GM18520 (cell line): Measurements from ENCODE around the gene FOXC1.

ENCODE experiments used
- ATAC-seq: cut with Tn5 transposase; IDR thresholded peaks from one replicate; pipeline ENCODE4 v1.9.1; 2021; ENCODE audit not compliant: unreplicated experiment

FOXC1 gene

DNA sequence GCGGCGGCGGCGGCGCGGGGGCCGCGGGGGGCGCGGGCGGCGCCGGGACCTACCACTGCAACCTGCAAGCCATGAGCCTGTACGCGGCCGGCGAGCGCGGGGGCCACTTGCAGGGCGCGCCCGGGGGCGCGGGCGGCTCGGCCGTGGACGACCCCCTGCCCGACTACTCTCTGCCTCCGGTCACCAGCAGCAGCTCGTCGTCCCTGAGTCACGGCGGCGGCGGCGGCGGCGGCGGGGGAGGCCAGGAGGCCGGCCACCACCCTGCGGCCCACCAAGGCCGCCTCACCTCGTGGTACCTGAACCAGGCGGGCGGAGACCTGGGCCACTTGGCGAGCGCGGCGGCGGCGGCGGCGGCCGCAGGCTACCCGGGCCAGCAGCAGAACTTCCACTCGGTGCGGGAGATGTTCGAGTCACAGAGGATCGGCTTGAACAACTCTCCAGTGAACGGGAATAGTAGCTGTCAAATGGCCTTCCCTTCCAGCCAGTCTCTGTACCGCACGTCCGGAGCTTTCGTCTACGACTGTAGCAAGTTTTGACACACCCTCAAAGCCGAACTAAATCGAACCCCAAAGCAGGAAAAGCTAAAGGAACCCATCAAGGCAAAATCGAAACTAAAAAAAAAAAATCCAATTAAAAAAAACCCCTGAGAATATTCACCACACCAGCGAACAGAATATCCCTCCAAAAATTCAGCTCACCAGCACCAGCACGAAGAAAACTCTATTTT, 2.0 kb downstream of the FOXC1 start:
- no peak for ATAC-seq

DNA sequence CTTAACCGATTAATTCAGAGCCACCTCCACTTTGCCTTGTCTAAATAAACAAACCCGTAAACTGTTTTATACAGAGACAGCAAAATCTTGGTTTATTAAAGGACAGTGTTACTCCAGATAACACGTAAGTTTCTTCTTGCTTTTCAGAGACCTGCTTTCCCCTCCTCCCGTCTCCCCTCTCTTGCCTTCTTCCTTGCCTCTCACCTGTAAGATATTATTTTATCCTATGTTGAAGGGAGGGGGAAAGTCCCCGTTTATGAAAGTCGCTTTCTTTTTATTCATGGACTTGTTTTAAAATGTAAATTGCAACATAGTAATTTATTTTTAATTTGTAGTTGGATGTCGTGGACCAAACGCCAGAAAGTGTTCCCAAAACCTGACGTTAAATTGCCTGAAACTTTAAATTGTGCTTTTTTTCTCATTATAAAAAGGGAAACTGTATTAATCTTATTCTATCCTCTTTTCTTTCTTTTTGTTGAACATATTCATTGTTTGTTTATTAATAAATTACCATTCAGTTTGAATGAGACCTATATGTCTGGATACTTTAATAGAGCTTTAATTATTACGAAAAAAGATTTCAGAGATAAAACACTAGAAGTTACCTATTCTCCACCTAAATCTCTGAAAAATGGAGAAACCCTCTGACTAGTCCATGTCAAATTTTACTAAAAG, 2.7 kb downstream of the FOXC1 start:
- ATAC-seq: no peak

DNA sequence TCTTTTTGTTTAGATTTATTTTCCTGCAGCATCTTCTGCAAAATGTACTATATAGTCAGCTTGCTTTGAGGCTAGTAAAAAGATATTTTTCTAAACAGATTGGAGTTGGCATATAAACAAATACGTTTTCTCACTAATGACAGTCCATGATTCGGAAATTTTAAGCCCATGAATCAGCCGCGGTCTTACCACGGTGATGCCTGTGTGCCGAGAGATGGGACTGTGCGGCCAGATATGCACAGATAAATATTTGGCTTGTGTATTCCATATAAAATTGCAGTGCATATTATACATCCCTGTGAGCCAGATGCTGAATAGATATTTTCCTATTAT, 3.2 kb downstream of the FOXC1 start:
- no peak for ATAC-seq

DNA sequence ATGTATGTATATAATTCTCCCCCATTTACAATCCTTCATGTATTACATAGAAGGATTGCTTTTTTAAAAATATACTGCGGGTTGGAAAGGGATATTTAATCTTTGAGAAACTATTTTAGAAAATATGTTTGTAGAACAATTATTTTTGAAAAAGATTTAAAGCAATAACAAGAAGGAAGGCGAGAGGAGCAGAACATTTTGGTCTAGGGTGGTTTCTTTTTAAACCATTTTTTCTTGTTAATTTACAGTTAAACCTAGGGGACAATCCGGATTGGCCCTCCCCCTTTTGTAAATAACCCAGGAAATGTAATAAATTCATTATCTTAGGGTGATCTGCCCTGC, 3.6 kb downstream of the FOXC1 start:
- no peak for ATAC-seq

DNA sequence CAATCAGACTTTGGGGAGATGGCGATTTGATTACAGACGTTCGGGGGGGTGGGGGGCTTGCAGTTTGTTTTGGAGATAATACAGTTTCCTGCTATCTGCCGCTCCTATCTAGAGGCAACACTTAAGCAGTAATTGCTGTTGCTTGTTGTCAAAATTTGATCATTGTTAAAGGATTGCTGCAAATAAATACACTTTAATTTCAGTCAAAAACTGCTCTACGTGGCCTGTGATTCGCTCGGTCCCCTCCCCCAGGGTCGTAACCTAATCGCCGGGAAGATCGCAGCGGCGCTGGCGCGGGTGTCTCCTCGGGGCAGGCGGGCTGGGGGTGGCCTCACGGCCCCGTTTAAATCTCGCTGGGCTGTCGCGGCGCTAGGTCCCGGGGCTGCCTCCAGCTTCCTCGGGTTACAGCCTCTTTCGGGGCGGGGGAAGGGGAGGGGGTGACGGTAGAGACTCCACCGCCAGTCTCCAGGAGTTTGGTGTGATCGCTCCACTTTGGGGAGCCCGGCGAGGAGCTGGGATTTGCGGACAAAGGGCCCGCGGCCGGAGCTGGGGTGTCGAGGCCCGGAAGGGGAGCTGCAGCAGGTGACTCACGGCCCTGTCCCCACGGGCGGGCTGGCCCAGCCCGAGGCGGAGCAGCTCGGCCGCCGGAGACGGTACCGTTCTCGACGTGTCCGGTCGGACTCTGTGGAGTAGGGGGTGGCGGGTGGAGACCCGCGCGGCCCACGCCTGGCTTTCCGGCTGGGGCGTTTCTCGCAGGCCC, 4.2 kb downstream of the FOXC1 start:
- no peak for ATAC-seq

DNA sequence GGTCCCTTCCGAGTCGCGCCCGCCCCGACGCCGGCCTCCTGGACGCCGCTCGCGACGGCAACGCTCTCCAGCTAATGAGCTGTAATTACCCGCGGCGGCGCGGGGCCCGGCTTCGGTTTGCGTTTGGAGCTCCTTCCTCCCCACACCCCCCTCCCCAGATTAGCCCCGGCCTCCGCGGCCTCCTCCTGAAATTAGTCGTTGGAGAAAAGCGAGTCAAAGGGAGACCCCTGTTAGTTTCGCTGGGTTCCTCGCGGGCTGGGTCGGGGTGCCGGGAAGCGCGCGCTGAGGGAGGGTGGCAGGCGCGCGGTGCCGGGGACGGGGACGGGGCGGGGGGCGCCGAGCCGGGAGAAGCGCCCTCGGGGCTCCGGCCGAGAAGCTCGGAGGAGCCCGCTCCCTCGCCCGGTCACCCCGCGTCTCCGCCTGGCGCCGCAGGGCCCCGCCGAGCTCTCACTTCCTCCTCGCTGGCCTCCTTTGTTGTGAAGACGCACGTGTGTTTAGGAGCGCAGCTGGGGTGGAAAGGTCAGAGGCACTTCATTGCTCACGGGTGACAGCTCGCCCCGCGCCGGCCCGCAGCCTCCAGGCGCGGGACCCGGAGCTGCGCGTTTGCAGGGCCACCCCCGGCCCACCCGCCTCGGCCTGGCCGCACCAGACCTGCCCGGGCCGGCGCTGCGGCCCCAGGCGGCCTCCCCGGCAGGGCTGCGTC, 4.9 kb downstream of the FOXC1 start:
- no peak for ATAC-seq

DNA sequence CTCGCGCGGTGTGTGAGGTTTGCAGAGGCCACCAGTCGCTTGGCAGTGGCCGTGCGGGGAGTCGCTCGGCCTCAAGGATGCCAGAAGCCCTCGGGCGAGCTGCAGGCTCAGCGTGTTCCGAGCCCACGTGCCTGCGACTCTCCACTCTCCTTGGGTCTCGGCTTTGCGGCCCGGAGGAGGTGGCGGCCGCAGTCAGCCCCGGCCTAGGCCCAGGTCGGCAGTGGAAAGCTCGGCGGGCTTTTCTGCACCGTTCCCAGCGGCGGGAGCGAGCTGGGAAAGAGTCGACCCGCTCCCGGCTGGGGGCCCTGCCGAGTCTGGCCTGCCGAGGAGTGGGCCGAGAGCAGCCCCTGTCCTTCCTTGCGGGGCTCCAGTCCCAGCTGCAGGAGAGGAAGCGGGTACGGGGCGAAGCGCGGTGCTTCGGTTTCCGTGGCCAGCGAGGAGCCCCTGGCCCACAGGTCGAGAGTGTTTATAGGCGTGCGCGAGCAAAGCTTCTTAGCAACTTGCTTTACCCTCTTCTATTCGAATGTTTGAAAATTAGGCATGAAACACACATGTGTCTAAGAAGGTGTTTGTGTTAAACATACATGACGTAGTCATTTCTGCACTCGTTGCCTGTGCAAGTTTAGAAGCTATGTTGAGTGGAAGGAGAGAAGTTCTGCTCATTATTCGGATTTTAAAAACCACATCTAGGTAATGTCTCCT, 5.6 kb downstream of the FOXC1 start:
- no peak for ATAC-seq

DNA sequence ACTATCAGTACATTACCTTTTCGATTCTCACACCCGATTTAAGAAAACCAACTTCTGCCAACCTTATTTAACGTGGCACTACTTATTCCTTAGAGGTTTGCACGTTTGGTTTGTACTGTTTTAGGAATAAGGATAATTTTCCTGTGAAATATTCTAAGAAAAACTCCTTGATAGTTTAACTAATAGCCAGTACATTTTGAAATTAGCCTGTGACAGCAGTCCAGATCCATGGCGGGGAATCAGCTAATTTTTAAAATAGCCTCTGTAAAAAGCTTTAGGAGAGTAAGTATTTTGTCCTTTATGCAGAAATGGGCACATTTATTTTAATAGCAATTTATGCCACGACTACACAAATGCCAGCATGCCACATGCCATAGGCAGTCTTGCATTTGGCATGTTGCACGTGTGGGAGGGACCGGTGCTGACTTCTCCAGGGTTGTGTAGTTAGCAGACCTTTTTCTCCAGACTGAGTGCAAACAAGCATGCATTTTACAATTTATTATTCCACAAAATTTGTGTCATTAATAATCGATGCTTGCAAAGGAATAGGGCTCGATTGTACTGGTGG, 6.2 kb downstream of the FOXC1 start:
- ATAC-seq: no peak

DNA sequence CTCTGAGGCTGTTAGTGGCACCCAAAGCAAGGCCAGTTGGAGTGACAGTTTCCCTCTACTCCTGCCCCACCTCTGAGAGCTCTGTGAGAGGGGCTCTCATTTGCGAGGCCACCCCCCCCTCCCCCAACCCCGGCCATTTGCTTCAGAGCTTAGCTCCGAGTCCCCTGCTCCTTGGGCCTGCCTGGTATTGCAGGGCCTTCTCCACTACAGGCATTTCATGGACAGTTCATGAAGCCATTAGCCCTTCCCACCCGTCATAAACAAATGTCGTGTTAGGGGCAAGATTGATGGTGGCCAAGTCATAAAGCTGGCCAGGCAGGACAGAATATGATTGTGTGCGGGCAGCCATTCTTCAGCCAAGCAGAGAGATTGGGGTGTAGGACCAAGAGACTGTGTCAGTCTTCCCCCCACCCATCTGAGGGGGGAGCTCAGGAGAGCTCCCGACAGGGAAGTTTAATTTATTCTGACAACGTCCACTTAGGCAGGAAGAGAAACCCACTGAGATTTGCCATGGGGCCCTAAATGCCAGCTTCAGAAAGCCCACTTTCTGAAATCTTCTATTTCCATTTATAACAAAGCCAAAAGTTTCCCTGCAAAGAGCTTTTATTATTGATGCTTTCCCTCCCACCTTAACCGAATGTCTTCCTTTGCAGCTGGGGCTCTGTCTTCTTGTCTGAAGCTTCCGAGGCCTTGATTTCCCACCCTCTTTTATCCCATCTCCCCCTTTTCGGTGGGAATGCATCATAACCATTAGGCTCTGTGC, 7.2 kb downstream of the FOXC1 start:
- no peak for ATAC-seq

DNA sequence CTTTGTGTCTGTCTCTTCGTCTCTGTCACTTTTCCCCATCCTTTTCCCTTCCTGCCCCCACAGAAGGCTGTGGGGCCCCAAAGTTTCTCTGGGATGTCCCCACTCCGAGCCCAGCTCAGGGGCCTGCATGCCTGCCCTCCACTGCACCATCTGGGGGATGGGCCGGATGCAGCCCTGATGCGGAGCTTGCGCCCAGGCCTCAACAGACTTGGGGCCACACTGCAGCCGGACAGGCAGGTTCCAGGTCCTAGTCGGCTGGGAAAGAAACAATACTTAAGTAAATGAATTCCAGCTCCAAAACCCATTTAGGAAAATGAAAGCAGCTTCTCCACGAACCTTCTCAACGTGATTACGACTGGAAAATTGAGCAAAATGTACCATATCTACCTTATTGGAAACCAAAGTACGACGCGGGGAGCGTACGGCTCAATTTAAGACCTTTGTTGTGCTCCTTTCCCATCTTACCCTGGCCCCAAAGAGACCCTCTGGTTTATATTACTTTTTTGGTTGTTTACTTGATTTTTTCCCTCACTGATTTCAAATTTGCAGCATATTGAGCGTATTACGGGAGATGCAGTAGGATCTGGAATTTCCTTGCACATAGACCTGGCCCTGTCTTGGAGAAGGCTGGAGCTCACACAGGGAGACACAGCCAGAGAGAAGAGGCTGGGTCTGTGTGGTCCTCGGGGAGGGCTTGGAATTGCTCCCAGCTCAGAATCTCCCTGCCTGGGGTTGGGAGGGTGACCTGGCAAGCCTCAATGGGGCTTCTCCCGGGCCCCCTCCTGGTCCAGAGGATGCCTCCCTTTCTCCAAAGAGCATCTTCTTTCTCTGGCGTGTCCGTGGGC, 8.0 kb downstream of the FOXC1 start:
- ATAC-seq: no peak

DNA sequence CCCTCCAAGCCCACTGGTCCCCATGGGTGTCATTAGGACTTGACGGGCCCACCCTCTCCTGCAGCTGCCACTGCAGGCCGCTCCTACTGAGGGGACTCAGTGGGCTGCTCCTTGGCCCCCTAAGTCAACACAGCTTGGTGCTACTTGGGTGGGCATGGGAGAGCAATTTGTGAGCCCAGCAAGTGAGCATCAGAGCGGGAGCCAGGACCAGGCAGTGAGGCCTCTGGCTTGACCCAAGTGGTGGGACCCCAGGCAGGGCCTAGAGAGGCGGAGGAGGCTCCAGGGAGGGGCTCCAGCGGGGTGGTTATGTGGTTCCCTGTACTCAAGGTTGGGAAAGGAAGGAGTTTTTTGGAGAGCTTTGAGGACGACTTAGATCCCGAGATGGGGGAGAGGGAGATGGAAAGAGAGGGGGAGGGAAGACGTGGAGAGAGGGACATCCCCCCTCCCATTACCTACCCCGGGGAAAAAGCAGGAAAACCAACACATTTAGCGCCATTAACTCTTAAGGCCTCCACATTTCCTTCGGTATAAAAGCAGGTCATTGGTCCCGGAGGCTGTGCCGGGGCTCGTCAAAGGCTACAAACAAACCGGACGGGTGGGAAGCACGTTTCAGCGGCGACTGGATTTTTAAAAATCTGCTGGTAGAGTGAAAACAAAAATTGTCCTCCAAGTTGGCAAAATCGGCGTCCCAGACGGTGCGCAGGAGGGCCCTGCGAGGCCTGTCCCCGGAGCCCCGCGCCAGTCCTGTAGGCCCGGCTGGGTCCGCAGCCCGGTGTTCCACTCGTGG, 8.8 kb downstream of the FOXC1 start:
- no peak for ATAC-seq

DNA sequence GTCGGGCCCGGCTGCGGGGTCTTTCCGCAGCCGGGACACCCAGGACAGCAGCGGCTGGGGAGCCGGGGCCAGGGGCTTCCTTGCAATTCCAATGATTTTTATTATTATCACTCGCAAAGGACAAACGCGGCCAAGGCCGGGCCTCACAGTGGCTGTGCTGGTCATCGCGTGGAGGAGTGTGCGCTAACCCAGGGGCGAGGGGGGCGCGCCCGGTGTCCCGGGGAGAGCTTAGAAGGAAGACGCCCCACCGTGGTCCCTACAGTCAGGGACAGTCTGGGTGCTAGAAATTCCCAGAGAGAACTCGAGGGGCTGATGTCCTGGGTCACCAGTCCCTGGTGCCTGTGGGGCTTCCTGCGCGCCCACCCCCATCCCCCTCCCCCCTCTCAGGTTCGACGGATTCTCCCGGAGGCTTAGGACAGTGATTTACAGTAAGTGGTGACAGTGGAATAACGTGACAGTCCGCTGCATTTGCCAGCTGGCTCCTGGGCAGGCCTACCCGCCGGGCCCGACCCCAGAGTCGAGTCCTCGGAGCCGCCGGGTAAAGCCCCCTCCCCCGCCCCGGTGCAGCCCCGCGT, 9.5 kb downstream of the FOXC1 start:
- ATAC-seq: no peak

DNA sequence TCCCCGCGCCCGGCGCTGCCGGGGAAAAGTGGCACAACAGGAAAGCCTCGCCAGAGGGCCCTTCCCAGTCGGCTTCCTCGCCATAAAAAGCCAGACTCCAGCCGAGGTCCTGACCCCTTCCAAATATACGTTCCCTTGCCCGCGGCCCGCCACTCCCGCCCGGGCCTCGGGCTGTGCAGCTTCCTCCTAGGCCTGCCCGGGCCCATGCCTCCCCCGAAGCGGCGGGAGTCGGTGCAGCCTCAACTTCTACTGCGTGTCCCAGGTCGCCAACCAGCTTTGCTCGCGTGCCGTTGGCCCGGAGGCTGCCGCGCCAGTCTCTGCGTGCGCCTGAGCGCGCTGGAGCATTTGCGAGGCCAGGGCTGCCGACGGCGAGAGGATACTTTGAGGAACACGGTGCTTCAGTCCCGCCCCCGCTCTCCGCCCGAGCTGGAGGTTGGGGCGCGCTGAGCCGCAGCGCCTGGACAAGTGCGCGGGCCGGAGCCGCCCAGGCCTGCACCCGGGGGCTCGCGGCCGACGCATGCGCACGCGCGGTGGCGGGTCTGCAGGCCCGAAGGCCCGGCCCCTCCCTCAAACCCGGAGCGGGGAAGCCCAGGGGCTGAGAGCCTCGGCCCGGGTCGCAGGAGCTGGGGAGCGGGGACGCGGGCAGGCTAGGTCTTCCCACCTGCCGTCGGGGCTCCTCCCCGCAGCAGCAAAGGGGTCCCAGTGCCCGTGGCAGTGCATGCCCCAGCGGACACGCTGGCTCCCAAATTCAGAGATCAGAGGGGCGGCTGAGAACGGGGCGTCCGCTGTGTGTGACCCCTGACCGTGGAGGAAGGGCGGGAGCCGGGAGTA, 10.2 kb downstream of the FOXC1 start:
- ATAC-seq: no peak

DNA sequence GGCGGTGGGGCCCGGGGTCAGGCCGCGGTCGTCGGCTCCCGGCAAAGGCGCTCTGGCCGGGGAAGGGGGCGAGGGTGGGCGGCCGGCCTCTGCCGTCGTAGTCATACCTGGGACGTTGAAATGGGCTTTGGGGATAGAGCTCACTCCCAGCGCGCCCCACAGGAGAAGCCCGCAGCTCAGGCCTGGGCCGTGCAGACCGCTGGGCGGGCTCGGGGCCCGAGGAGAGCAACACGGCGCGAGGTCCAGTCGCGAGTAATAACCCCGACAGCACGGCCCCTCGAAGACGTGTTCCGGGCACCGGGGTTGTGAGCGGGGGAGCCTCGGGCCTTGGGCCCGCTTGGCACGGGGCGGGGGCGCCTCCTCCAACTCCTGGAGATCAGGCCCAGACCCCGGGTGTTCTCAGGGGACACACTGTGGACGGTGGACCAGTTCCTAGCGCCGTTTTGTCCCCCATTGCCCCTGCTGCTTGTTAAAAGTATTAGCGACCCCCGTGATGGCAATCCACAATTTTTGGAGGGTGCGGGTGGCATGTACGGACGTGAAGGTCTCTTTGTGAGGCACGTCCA, 10.9 kb downstream of the FOXC1 start:
- ATAC-seq: no peak

DNA sequence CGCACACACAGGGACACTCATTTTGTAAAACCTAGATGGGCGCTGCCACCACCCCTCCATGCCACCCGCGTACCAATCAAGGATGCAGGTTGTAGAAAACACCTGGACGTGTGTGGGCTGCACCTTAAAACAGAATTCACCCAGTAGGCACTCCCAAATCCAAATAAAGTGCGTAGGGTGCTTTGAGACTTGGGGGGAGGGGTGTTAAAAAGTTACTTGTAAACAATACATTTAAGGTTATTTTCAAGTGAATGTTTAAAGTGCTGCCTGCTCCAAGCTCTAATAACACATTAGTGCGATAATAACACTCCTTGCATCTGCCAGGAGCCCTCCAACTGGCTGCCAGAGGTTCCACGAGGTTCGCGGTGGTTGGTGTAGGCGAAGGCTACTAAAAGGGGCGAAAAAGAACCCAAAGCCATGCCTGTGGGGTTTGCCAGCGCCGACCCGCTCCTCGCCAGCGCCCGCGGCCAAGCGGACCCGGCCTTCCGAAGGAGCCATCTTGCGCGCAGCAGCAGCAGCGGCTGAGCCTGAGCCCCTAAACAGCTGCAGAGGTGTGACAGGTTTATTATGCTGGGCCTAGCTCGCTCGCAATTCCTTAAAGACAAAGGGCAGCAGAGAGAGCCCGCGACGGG, 11.5 kb downstream of the FOXC1 start:
- ATAC-seq: no peak

DNA sequence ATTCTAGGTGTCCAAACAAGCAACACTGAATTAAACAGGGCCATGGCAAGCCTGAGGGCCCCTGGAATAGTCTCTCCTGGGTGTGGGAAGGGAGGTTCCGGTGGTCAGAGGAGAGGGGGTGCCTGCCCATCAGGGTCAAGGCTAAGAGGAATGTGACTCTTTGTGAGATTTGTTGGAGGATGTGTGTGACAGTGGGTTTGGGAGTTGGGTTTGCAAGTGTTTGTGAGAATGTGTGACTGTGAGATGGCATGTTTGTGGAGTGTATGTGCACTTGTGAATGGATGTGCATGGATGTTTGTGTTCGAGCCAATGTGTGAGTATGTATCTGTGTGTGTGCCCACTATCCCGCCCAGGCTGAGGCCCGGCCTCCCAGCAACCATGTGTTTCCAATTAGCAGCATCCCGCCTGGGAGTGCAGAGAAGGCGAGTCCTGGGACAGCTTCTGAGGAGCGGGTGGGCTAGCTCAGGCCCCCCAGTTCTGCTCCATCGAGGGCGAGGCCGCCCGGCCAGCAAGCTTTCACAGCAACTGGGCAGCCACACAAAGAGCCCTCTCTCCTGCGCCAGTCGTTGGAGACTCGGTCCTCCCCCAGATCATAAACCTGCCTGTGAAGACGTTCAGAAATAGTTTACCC, 12.6 kb downstream of the FOXC1 start:
- ATAC-seq: no peak
